Kidney epithelial cell (primary cell): Measurements from ENCODE around the gene RALGPS1. TPM values are rescaled to one million over a fixed set of nuclear protein-coding genes. Genes with fewer than 3 reads are reported as not detected.
A peak's percentile ranks its signal among the peaks of the same experiment; 100 is the strongest.

ENCODE experiments used
- DNase-seq: peaks from one replicate; pipeline ENCODE4 v3.0.0-alpha.2; 2010; ENCODE audit warnings: low read depth
- H3K27me3 ChIP-seq: 2 replicates; pipeline ENCODE4 v1.6.0; 2011; ENCODE audit warnings: low read length; ENCODE audit not compliant: control insufficient read depth, insufficient read depth
- H3K36me3 ChIP-seq: 2 replicates; pipeline ENCODE4 v1.5.1; 2011; ENCODE audit warnings: low read length; ENCODE audit not compliant: control insufficient read depth, insufficient read depth
- H3K4me3 ChIP-seq: 2 replicates; pipeline ENCODE4 v1.5.1; 2011; ENCODE audit warnings: low read depth, mild to moderate bottlenecking, control low read depth, low read length
- CTCF ChIP-seq: IDR thresholded peaks from 2 replicates; pipeline ENCODE4 v1.5.1; 2011; ENCODE audit warnings: mild to moderate bottlenecking, moderate library complexity, low read length, control low read depth, inconsistent platforms; ENCODE audit not compliant: insufficient read depth, poor library complexity, severe bottlenecking
- total RNA-seq: library from RNA; depleted of rRNA; stranded (reverse); fragments of >200 nt; gene quantifications from 2 replicates; pipeline ENCODE4 v1.2.3, GENCODE V29; 2015

Gene RALGPS1
- total RNA-seq, 1 donor from 2014 or later: 5.6 TPM

GRCh38 chr9:126894052-126894603 lies 20.5 kb upstream of the RALGPS1 start:
- Histone ChIP-seq H3K36me3 (no peaks in the 10 kb centered on the region), H3K4me3 (no peak overlapping the region), H3K27me3 (no peaks in the 10 kb centered on the region)
- no peak for DNase-seq
- no peak for TF ChIP-seq CTCF

GRCh38 chr9:126902210-126902609 lies 12.4 kb upstream of the RALGPS1 start:
- DNase-seq: no peak
- TF ChIP-seq CTCF: no peak
- H3K4me3 ChIP-seq: no peak overlapping the region
- H3K27me3 ChIP-seq: no peaks in the 10 kb centered on the region
- no peaks in the 10 kb centered on the region for H3K36me3 ChIP-seq

- no peak for DNase-seq
- H3K36me3 ChIP-seq: no peaks in the 10 kb centered on the region
- H3K4me3 ChIP-seq: no peak overlapping the region
- no peak for TF ChIP-seq CTCF
- H3K27me3 ChIP-seq: peaks cover 5% of the 10 kb centered on the region
These were observed 10.0 kb upstream of the RALGPS1 start for GRCh38 chr9:126904586-126904985.

- DNase-seq: no peak
- TF ChIP-seq CTCF: no peak
- Histone ChIP-seq H3K4me3 (no peak overlapping the region), H3K27me3 (peaks cover 5% of the 10 kb centered on the region), H3K36me3 (no peaks in the 10 kb centered on the region)
These were observed 8.5 kb upstream of the RALGPS1 start for GRCh38 chr9:126906091-126906490.

GRCh38 chr9:126907058-126907457 lies 7.5 kb upstream of the RALGPS1 start:
- no peak for TF ChIP-seq CTCF

GRCh38 chr9:126915281-126915816 lies 767 bp downstream of the RALGPS1 start:
- Histone ChIP-seq H3K4me3 (peak overlapping the region; percentile 44), H3K27me3 (peaks cover 9% of the 10 kb centered on the region), H3K36me3 (no peaks in the 10 kb centered on the region)
- DNase-seq: no peak
- no peak for TF ChIP-seq CTCF

More at GRCh38 chr9:126907058-126907457, 7.5 kb upstream of the RALGPS1 start:
- H3K36me3 ChIP-seq: no peaks in the 10 kb centered on the region
- H3K4me3 ChIP-seq: no peak overlapping the region
- H3K27me3 ChIP-seq: peaks cover 5% of the 10 kb centered on the region
- DNase-seq: no peak
